A549 (cell line): ENCODE measurements around the gene CLDN5. TPM values are rescaled to one million over a fixed set of nuclear protein-coding genes. Genes with fewer than 3 reads are reported as not detected.

ENCODE experiments used
- ATAC-seq, 2 experiments: fragments of 200-7000 bp in 1 of 2; fragments of >200 bp in 1 of 2; cut with Nextera tagmentation in 1 of 2; cut with Tn5 transposase in 1 of 2; 3 replicates each; pipeline versions ENCODE4 v1.8.0 to v1.9.1; 2018 to 2020; ENCODE audit warnings: mild to moderate bottlenecking in 1 of 2, moderate library complexity in 1 of 2
- CTCF ChIA-PET: fragments of 300-600 bp; sonication (Branson Sonifier 250); formaldehyde crosslinking; extraction: SDS; loops from one replicate; lab custom pipeline; 2021; ENCODE audit warnings: antibody characterized with exemption, inconsistent platforms; lab: Yijun Ruan, JAX
- POLR2A ChIA-PET: fragments of 350-600 bp; formaldehyde crosslinking; extraction: SDS; loops from one replicate; lab custom pipeline; 2021; ENCODE audit warnings: antibody characterized with exemption, inconsistent platforms; lab: Yijun Ruan, JAX
- DNase-seq, 2 experiments: peaks; one replicate each; pipeline versions ENCODE4 v3.0.0 to v3.0.0-alpha.2; 2011 to 2016; ENCODE audit warnings: low read depth in 1 of 2, low spot score in 1 of 2
- FAIRE-seq: peaks from 2 replicates; lab custom pipeline; 2011; peaks lifted over from hg19 to GRCh38; lab: Jason Lieb, UNC
- H3K27ac ChIP-seq, 2 experiments: fragments of >200 bp; sonication (Bioruptor Twin); formaldehyde crosslinking; 3 replicates each; pipeline ENCODE4 v1.5.1; 2016 to 2017
- H3K4me1 ChIP-seq: fragments of >200 bp; sonication (Bioruptor Twin); formaldehyde crosslinking; 3 replicates; pipeline ENCODE4 v1.6.1; 2016
- H3K4me2 ChIP-seq: fragments of >200 bp; sonication (Bioruptor Twin); formaldehyde crosslinking; 3 replicates; pipeline ENCODE4 v1.6.1; 2016
- H3K4me3 ChIP-seq: fragments of >200 bp; sonication (Bioruptor Twin); formaldehyde crosslinking; 3 replicates; pipeline ENCODE4 v1.5.1; 2016
- H3K9me3 ChIP-seq: fragments of >200 bp; sonication (Bioruptor Twin); formaldehyde crosslinking; 3 replicates; pipeline ENCODE4 v1.6.1; 2016
- CHD2 ChIP-seq: fragments of 150-350 bp; IDR thresholded peaks from 2 replicates; pipeline ENCODE4 v1.6.1; 2014; ENCODE audit warnings: low read length; ENCODE audit not compliant: partially characterized antibody
- FOSB ChIP-seq: fragments of 250-450 bp; sonication (Bioruptor Pico); IDR thresholded peaks from 2 replicates; pipeline ENCODE4 v1.5.0; 2020; ENCODE audit warnings: mild to moderate bottlenecking, moderate library complexity
- FOXS1 ChIP-seq: fragments of 250-450 bp; sonication (Bioruptor Pico); IDR thresholded peaks from 2 replicates; pipeline ENCODE4 v1.5.0; 2020; ENCODE audit warnings: mild to moderate bottlenecking, moderate library complexity
- GATA3 ChIP-seq: IDR thresholded peaks from 2 replicates; pipeline ENCODE4 v1.6.1; 2012; ENCODE audit warnings: borderline replicate concordance
- HOXB5 ChIP-seq: fragments of 250-450 bp; sonication (Bioruptor Pico); IDR thresholded peaks from 2 replicates; pipeline ENCODE4 v1.5.0; 2020; ENCODE audit warnings: mild to moderate bottlenecking, moderate library complexity
- JUN ChIP-seq, 2 experiments: fragments of >200 bp; sonication (Bioruptor Twin); formaldehyde crosslinking; IDR thresholded peaks; 2 replicates in 1 of 2; 3 replicates in 1 of 2; pipeline ENCODE4 v1.6.1; 2016 to 2017
- JUNB ChIP-seq: fragments of >200 bp; sonication (Bioruptor Twin); formaldehyde crosslinking; IDR thresholded peaks from 2 replicates; pipeline ENCODE4 v1.6.1; 2016
- PHF8 ChIP-seq: fragments of 200-600 bp; sonication (generic); IDR thresholded peaks from 2 replicates; pipeline ENCODE4 v1.6.1; 2016; ENCODE audit warnings: low read depth, mild to moderate bottlenecking, antibody characterized with exemption, moderate library complexity, borderline replicate concordance
- RCOR1 ChIP-seq: fragments of 150-350 bp; IDR thresholded peaks from 2 replicates; pipeline ENCODE4 v1.6.1; 2014; ENCODE audit warnings: antibody characterized with exemption, low read length, low read depth
- SREBF2 ChIP-seq: fragments of 450-650 bp; IDR thresholded peaks from 2 replicates; pipeline ENCODE4 v1.6.1; 2014; ENCODE audit warnings: mild to moderate bottlenecking, moderate library complexity
- ZFP36 ChIP-seq: fragments of 450-650 bp; IDR thresholded peaks from 2 replicates; pipeline ENCODE4 v1.6.1; 2014; ENCODE audit warnings: borderline replicate concordance; ENCODE audit not compliant: partially characterized antibody
- ZNF302 ChIP-seq: fragments of 250-450 bp; sonication (Bioruptor Pico); IDR thresholded peaks from 2 replicates; pipeline ENCODE4 v1.9.0; 2021; ENCODE audit warnings: inconsistent platforms, mild to moderate bottlenecking, moderate library complexity
- WGBS: methylation state at CpG from one replicate; pipeline ENCODE4 v1.1.6; 2017; ENCODE audit errors: missing lambda C conversion rate; 5-methylcytosine and 5-hydroxymethylcytosine counted together
- polyA plus RNA-seq, 4 experiments: library from polyadenylated mRNA; depleted of rRNA in 3 of 4; stranded (reverse); fragments of >200 nt; fragmentation: RNase III in 1 of 4; extraction: RNeasy Plus Mini Kit Qiagen cat#74134 plus additional on column Dnase treatment in 1 of 4; gene quantifications; 2 replicates in 3 of 4; 3 replicates in 1 of 4; pipeline ENCODE4 v1.2.3, GENCODE V29; 2011 to 2017
- TF ChIP-seq, protein P1 (sequence below): fragments of 250-450 bp; sonication (Bioruptor Pico); IDR thresholded peaks from 2 replicates; pipeline ENCODE4 v1.5.0; 2020; ENCODE audit warnings: low read depth, mild to moderate bottlenecking, moderate library complexity
- TF ChIP-seq, protein P2 (sequence below): IDR thresholded peaks from 2 replicates; pipeline ENCODE4 v1.6.1; 2012; ENCODE audit warnings: low read depth, borderline replicate concordance
- TF ChIP-seq, protein P3 (sequence below): fragments of >200 bp; sonication (Bioruptor Twin); formaldehyde crosslinking; IDR thresholded peaks from 2 replicates; pipeline ENCODE4 v1.6.1; 2016

CLDN5 gene
- polyA plus RNA-seq, 2 of the 4 experiments (the other 2 are of a cell fraction) = not detected

DNA sequence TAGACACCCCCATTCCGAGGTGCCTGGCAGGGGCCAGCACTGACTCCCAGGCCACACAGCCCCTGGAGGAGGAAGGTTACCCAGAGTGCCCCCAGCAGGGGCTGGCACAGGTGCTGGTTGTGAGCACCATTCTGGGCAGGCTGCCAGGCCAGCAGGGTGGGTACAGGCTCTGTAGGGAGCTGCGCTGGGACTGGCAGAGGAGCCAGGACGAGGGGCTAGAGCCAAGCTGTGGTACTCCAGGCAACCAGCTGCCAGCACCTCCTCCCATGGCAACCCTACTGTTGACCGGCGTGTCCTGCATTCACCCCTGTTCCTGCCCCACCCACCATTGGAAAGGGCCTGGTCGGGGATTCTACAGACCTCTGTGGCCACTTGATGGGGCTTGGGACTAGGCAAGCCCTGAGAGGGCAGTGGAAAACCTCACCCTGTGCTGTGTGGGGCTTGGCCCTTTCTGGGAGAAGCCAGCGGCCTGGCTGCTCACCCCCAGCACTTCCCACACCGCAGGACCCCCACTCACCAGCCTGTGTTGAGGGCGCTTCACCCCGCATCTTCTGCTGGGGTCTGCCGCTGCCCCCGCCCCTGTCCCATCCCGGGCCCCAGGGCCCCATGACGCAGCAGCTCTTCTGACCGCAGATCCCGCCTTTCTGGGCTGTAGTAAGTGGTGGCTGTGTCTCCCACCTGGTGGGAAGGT lies 1.9 kb downstream of the CLDN5 start:
- H3K4me2 ChIP-seq = no peak overlapping the region
- 82% methylated on average over 12 of the region's 16 CpGs for WGBS
- H3K9me3 ChIP-seq = no peaks in the 10 kb centered on the region
- no peak for FAIRE-seq
- no peak overlapping the region for H3K4me3 ChIP-seq
- TF ChIP-seq PHF8 = no peak
- TF ChIP-seq SREBF2 = no peak
- no peak for TF ChIP-seq RCOR1
- no peak for TF ChIP-seq CHD2
- no peak for TF ChIP-seq HOXB5 (CRISPR knock-in tag)
- TF ChIP-seq ZNF302 (CRISPR knock-in tag) = no peak
- TF ChIP-seq, protein P1, sequence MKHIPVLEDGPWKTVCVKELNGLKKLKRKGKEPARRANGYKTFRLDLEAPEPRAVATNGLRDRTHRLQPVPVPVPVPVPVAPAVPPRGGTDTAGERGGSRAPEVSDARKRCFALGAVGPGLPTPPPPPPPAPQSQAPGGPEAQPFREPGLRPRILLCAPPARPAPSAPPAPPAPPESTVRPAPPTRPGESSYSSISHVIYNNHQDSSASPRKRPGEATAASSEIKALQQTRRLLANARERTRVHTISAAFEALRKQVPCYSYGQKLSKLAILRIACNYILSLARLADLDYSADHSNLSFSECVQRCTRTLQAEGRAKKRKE (CRISPR knock-in tag) = no peak
- no peak for TF ChIP-seq FOXS1
- TF ChIP-seq, all 56 proteins: peak for 0
- ChIA-PET CTCF (interaction anchor here (0.5 to 1.2 kb wide), 4 partner anchors 13 to 108 kb away, joined by 3 to 4 read pairs (median 3); no protein-coding TSS in a partner anchor), POLR2A (no interaction called here)
- ATAC-seq (peak in 1 of 2 experiments; percentile 19; a peak in 3 of 6 replicates), DNase-seq (no peak)
- Histone ChIP-seq H3K27ac (no peak overlapping the region), H3K4me1 (no peaks in the 10 kb centered on the region)

DNA sequence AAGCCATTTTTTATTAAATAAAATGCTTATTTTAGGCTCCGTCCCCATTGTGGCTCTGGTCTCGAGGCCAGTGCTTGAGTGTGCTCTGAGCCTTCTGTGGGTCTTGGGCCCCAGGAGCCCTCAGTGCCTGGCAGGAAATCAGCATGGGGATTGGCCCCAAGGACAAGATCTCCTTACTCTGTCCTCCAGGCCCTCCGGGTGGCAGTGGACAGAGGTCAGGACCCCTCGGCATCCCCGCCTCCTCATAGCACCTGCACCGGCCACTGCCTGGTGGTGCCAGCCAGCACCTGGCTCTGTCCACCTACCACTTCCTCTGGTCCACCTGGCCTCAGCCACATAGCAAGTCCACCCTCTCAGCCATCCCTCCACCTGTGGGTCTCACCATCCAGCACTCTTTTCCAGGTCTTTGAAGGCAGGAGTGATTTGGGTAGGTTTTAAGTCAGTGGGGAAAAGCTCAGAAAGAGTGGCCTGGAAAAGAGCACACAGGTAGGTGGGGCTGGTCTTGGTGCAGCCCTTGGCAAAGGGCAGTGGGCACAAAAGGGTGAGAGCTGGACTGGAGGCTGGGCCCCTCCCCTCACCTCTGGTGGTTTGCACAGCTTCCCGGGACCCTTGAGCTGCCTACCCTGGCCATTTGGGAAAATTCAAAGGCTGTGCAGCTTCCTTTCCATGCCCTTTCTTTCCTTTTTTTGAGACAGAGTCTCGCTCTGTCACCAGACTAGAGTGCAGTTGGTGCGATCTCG lies 3.5 kb downstream of the CLDN5 start:
- POLR2A ChIA-PET = no interaction called here
- H3K4me3 ChIP-seq = no peak overlapping the region
- no peaks in the 10 kb centered on the region for H3K9me3 ChIP-seq
- no peaks in the 10 kb centered on the region for H3K4me1 ChIP-seq
- CTCF ChIA-PET = interaction anchor here (0.8 kb wide), 1 partner anchor 109 kb away, joined by 3 read pairs; no protein-coding TSS in a partner anchor
- ATAC-seq = no peak
- H3K27ac ChIP-seq = no peak overlapping the region
- no peak for FAIRE-seq
- no peak for TF ChIP-seq JUNB
- TF ChIP-seq, protein P2, sequence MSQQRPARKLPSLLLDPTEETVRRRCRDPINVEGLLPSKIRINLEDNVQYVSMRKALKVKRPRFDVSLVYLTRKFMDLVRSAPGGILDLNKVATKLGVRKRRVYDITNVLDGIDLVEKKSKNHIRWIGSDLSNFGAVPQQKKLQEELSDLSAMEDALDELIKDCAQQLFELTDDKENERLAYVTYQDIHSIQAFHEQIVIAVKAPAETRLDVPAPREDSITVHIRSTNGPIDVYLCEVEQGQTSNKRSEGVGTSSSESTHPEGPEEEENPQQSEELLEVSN = no peak
- no peak for TF ChIP-seq GATA3
- TF ChIP-seq ZFP36 = no peak
- no peak for TF ChIP-seq CHD2
- no peak overlapping the region for H3K4me2 ChIP-seq
- WGBS = 97% methylated on average over 9 of the region's 10 CpGs
- no peak for DNase-seq

DNA sequence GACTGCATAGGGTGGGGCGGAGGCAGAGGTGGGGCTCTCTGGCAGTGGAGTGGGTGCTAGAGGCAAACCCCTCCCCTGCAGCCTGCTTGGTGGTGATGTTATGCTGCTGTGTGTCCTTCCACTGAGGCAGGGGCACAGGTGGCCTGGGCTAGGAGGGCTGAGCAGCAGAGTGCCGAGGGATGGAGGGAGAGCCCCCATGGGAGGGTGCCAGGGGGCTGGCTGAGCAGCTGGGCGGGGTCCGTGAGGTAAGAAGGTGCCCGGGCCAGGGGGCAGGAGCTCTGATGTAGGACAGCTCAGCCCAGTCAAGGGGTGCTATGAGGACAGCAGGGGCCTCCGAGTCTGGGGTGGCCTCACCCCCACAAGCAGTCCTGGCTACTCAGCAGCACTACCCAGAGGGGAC lies 4.2 kb downstream of the CLDN5 start:
- ChIA-PET CTCF (no interaction called here), POLR2A (no interaction called here)
- Histone ChIP-seq H3K27ac (no peak overlapping the region), H3K4me1 (no peaks in the 10 kb centered on the region), H3K9me3 (no peaks in the 10 kb centered on the region), H3K4me2 (no peak overlapping the region), H3K4me3 (no peak overlapping the region)
- WGBS = 91% methylated on average over 5 of the region's 6 CpGs
- TF ChIP-seq, protein P3, sequence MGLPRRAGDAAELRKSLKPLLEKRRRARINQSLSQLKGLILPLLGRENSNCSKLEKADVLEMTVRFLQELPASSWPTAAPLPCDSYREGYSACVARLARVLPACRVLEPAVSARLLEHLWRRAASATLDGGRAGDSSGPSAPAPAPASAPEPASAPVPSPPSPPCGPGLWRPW = no peak
- TF ChIP-seq ZFP36 (no peak), FOSB (no peak), JUN (IDR thresholded peaks at IDR 0.05) (no peak)
- FAIRE-seq = no peak
- DNase-seq = no peak
- ATAC-seq = no peak
